Stimulated activated CD4-positive, alpha-beta T cell treated with anti-CD3 and anti-CD28 coated beads, Interleukin-2, amount 100 ng/mL, for 48 hours (primary cell): ENCODE results near the gene SH3RF2.
"Not testable (repeated sequence)": the region's sequence is repeated elsewhere in the genome, so short reads cannot be mapped to it uniquely, and the experiment has no call there.

Source experiments
- DNase-seq, 2 donors: peaks; one replicate each; pipeline ENCODE4 v3.0.0-alpha.2; 2020

Gene SH3RF2

GRCh38 chr5:145981589-145982571, 45.5 kb downstream of the SH3RF2 start:
- DNase-seq, result no peak

- DNase-seq, result no peak
These were observed 46.4 kb downstream of the SH3RF2 start for GRCh38 chr5:145982572-145983318.

GRCh38 chr5:145983446-145983845, 47.1 kb downstream of the SH3RF2 start:
- no peak for DNase-seq

- DNase-seq, result no peak
These were observed 47.7 kb downstream of the SH3RF2 start for GRCh38 chr5:145984072-145984471.

GRCh38 chr5:145987856-145988255, 51.5 kb downstream of the SH3RF2 start:
- DNase-seq, result no peak

GRCh38 chr5:145988993-145989392, 52.6 kb downstream of the SH3RF2 start:
- no peak for DNase-seq

- DNase-seq, result no peak
These were observed 53.0 kb downstream of the SH3RF2 start for GRCh38 chr5:145989428-145989827.

GRCh38 chr5:145990170-145990569, 53.8 kb downstream of the SH3RF2 start:
- DNase-seq, result no peak

GRCh38 chr5:145991044-145991575, 54.7 kb downstream of the SH3RF2 start:
- DNase-seq, result no peak

- DNase-seq, result not testable (repeated sequence)
These were observed 57.2 kb downstream of the SH3RF2 start for GRCh38 chr5:145993538-145993937.

GRCh38 chr5:145996135-145996534, 59.8 kb downstream of the SH3RF2 start:
- no peak for DNase-seq

- DNase-seq, result no peak
These were observed 62.8 kb downstream of the SH3RF2 start for GRCh38 chr5:145999208-145999607.

GRCh38 chr5:146000072-146000471, 63.7 kb downstream of the SH3RF2 start:
- no peak for DNase-seq

- no peak for DNase-seq
These were observed 65.3 kb downstream of the SH3RF2 start for GRCh38 chr5:146001544-146002190.

- no peak for DNase-seq
These were observed 66.1 kb downstream of the SH3RF2 start for GRCh38 chr5:146002491-146002890.

- DNase-seq, result no peak
These were observed 67.5 kb downstream of the SH3RF2 start for GRCh38 chr5:146003852-146004251.

GRCh38 chr5:146005264-146005663, 68.9 kb downstream of the SH3RF2 start:
- no peak for DNase-seq

GRCh38 chr5:146005723-146006122, 69.3 kb downstream of the SH3RF2 start:
- DNase-seq, result no peak

- no peak for DNase-seq
These were observed 70.3 kb downstream of the SH3RF2 start for GRCh38 chr5:146006470-146007190.

GRCh38 chr5:146007270-146007669, 70.9 kb downstream of the SH3RF2 start:
- DNase-seq, result no peak

- DNase-seq, result no peak
These were observed 71.6 kb downstream of the SH3RF2 start for GRCh38 chr5:146007989-146008388.

GRCh38 chr5:146009020-146009419, 72.6 kb downstream of the SH3RF2 start:
- DNase-seq, result no peak
